HT1080 (cell line): ENCODE measurements around the gene PCDHGC4. TPM values are rescaled to one million over a fixed set of nuclear protein-coding genes. Genes with fewer than 3 reads are reported as not detected.

Source experiments
- DNase-seq: peaks from one replicate; pipeline ENCODE4 v3.0.0-alpha.2; 2015; ENCODE audit warnings: low read depth
- total RNA-seq: library from RNA; depleted of rRNA; stranded (reverse); fragments of >200 nt; shearing (Covaris generic); gene quantifications from 2 replicates; pipeline ENCODE4 v1.2.3, GENCODE V29; 2014; rRNA removed

Gene PCDHGC4
- total RNA-seq, 1 experiment from 2014 or later: 0.14 TPM

DNA sequence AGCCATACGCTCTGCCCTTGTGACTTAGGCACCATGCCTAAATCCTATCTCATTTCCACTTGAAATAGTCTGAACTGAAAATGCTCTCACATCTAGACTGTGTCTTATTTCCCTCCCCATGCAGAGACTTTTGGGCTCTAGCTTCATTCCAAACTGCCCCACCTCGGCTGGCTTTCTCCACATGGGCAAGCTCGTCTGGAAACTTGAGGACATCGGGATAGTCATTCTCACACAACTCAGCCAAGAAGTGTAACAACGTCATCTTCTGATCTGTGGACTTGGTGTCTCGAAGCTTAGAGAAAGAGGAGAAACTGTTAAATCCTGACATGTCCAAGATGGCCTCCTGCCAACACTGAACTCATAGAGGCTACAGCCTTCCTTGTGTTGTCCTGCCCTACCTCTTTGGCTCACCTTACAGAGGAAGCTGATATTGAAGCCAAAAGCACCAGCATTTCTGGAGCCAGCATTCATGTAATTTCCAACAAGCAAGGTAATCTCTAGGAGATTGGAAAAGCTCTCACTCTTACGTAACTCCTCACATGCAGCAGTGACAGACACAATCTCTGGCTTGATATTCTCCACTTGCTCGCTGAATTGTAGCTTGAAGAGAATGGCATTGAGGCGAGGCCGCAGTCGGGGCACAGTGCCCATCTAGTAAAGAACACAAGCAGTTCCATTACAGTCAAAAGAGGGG is 43.6 kb downstream of the PCDHGC4 start:
- DNase-seq: no peak

DNA sequence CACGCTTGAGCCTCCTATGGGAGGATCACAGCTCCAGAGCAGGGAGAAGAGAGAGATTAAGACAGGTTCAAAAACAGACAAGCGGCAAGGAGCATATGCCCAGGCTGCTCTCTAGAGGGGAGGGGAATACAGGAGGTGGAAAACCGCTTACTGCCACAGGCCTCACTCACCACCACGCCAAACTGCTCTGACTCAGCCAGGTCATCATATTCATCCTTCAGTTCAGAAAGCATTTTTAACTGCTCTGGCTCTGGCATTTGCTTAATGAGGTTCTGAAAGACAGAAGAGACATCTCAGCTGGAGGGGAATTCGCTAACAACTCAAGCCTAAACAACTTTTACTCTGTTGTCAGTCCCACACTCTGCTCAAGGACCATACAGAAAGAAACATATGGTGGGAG is 44.2 kb downstream of the PCDHGC4 start:
- DNase-seq: no peak

DNA sequence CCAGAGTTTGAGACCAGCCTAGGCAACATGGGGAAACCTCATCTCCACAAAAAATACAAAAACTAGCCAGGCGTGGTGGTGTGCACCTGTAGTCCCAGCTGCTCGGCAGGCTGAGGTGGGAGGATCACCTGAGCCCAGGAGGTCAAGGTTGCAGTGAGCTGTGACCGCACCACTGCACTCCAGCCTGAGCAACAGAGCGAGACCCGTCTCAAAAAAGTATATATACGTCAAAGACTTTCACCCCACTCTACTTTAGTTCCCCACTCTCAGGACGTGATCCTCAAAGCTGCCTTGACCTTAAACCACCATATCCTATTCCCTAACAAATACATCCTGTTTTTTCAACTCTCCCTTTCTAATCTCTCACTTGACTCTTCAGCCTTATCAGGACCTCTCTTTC is 45.0 kb downstream of the PCDHGC4 start:
- no peak for DNase-seq

DNA sequence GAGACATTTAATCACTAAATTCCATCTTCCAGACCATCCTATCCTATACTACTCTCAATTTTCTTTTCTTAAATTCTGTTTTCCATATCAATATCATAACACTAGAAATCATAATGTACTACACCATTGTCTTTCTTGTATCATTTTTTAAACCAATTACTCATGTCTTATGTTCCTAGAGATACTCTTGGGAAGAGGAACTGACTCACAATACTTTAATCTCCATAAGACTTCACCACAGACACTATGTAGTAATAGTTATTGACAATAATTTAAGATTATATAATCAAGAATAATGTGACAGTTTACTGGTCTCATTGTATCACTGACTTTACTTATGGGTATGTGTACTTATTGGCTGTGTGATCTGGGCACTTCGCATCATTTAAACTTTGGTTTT is 47.9 kb downstream of the PCDHGC4 start:
- no peak for DNase-seq

DNA sequence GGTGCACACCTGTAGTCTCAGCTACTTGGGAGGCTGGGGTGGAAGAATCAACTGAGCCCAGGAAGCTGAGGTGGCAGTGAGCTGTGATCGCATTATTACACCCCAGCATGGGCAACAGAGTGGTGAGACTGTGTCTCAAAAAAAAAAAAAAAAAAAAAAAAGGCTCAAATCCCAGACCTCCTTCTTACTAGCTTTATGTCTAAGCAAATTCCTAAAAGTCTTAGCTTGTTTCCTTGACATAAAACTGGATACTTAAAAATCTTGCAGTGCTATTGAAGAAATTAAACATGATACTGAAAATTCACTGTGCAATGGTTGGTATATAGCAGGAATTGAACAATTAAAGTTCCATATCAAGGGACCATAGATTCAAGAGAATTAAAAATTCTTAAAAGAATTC is 49.1 kb downstream of the PCDHGC4 start:
- DNase-seq: no peak

DNA sequence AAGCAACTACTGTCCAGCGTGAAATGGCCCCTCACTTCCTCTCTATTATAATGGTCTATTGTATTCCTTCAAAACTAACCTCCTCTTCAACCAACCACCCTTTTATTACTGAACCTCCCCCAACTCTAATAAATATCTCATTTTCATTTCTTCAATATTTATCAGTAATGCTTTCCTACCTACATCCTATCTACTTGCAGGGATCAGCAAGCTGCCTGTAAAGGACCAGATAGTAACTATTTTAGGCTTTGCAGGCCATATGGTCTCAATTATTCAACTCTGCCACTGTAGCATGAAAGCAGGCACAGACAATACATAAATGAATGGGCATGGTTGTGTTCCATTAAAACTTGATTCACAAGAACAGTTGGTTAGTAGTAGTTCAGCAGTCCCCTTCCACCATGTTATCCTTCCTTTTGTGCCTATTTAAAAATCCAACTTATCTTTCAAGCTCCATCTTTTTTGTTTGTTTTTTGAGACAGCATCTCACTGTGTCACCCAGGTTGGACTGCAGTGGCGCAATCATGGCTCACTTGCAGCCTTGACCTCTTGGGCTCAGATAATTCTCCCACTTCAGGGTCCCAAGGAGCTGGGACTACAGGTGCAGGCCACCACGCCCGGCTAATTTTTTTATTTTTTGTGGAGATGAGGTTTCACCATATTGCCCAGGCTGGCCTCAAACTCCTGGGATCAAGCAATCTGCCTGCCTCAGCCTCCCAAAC is 49.8 kb downstream of the PCDHGC4 start:
- DNase-seq: no peak

Other genes with a start within 250 kb of the PCDHGC4 start
- gene PCDHB15, start 239.6 kb upstream of the PCDHGC4 start, total RNA-seq: 0.03 and 0.10 TPM in 2 replicates
- gene SLC25A2, start 181.0 kb upstream of the PCDHGC4 start, total RNA-seq: not detected in 2 replicates
- 42.6 and 48.1 TPM in 2 replicates for gene TAF7, start 164.2 kb upstream of the PCDHGC4 start, total RNA-seq
- 0.07 and 0.32 TPM in 2 replicates for gene PCDHGA1, start 154.5 kb upstream of the PCDHGC4 start, total RNA-seq
- gene PCDHGA2, start 146.3 kb upstream of the PCDHGC4 start, total RNA-seq: 0.27 and 0.84 TPM in 2 replicates
- gene PCDHGA3, start 141.2 kb upstream of the PCDHGC4 start, total RNA-seq: 0.10 and 0.14 TPM in 2 replicates
- 0.53 and 1.4 TPM in 2 replicates for gene PCDHGB1, start 134.9 kb upstream of the PCDHGC4 start, total RNA-seq
- 0.71 and 0.73 TPM in 2 replicates for gene PCDHGA4, start 130.0 kb upstream of the PCDHGC4 start, total RNA-seq
- gene PCDHGB2, start 125.0 kb upstream of the PCDHGC4 start, total RNA-seq: 0.69 and 0.77 TPM in 2 replicates
- gene PCDHGA5, start 120.9 kb upstream of the PCDHGC4 start, total RNA-seq: 0.07 and 0.21 TPM in 2 replicates
- gene PCDHGB3, start 114.8 kb upstream of the PCDHGC4 start, total RNA-seq: 0.80 and 1.5 TPM in 2 replicates
- 0.20 and 1.2 TPM in 2 replicates for gene PCDHGA6, start 111.1 kb upstream of the PCDHGC4 start, total RNA-seq
- 0.03 and 0.11 TPM in 2 replicates for gene PCDHGA7, start 102.3 kb upstream of the PCDHGC4 start, total RNA-seq
- 9.9 and 10.2 TPM in 2 replicates for gene PCDHGB4, start 97.3 kb upstream of the PCDHGC4 start, total RNA-seq
- gene PCDHGA8, start 92.4 kb upstream of the PCDHGC4 start, total RNA-seq: 0.17 and 0.61 TPM in 2 replicates
- 0.37 and 0.55 TPM in 2 replicates for gene PCDHGB5, start 87.1 kb upstream of the PCDHGC4 start, total RNA-seq
- 0.23 and 0.29 TPM in 2 replicates for gene PCDHGA9, start 82.3 kb upstream of the PCDHGC4 start, total RNA-seq
- gene PCDHGB6, start 77.0 kb upstream of the PCDHGC4 start, total RNA-seq: 0.10 and 0.20 TPM in 2 replicates
- 0.80 and 0.90 TPM in 2 replicates for gene PCDHGA10, start 72.0 kb upstream of the PCDHGC4 start, total RNA-seq
- gene PCDHGB7, start 67.4 kb upstream of the PCDHGC4 start, total RNA-seq: 0.47 and 0.53 TPM in 2 replicates
- 0.42 and 0.50 TPM in 2 replicates for gene PCDHGA11, start 64.0 kb upstream of the PCDHGC4 start, total RNA-seq
- gene PCDHGA12, start 54.5 kb upstream of the PCDHGC4 start, total RNA-seq: 0.66 and 0.70 TPM in 2 replicates
- 36.5 and 44.6 TPM in 2 replicates for gene PCDHGC3, start 9.1 kb upstream of the PCDHGC4 start, total RNA-seq
- 0.87 and 1.4 TPM in 2 replicates for gene PCDHGC5, start 4.1 kb downstream of the PCDHGC4 start, total RNA-seq
- gene DIAPH1, start 134.0 kb downstream of the PCDHGC4 start, total RNA-seq: 60.8 and 62.0 TPM in 2 replicates
- 86.7 and 104 TPM in 2 replicates for gene HDAC3, start 151.8 kb downstream of the PCDHGC4 start, total RNA-seq
- 13.1 and 15.3 TPM in 2 replicates for gene RELL2, start 152.0 kb downstream of the PCDHGC4 start, total RNA-seq
- 7.2 and 7.5 TPM in 2 replicates for gene FCHSD1, start 166.4 kb downstream of the PCDHGC4 start, total RNA-seq
- gene ARAP3, start 197.2 kb downstream of the PCDHGC4 start, total RNA-seq: 4.6 and 4.8 TPM in 2 replicates